Neuronal stem cell (in vitro differentiated cells): ENCODE measurements around the gene CNTF.

Experiments used
- DNase-seq: peaks from one replicate; pipeline ENCODE4 v3.0.0-alpha.2; 2013; ENCODE audit warnings: low spot score
- H2AFZ ChIP-seq: one replicate; pipeline ENCODE4 v1.6.1; 2013; ENCODE audit warnings: mild to moderate bottlenecking, low read length, inconsistent platforms
- H2AK5ac ChIP-seq: 2 replicates; pipeline ENCODE4 v1.6.1; 2013; ENCODE audit warnings: low read depth, mild to moderate bottlenecking, inconsistent platforms, low read length, moderate library complexity, mixed read lengths
- H2BK120ac ChIP-seq: 2 replicates; pipeline ENCODE4 v1.6.1; 2013; ENCODE audit warnings: low read depth, mild to moderate bottlenecking, inconsistent platforms, low read length, moderate library complexity, mixed read lengths
- H2BK12ac ChIP-seq: one replicate; pipeline ENCODE4 v1.6.1; 2013; ENCODE audit warnings: low read length, inconsistent platforms
- H2BK15ac ChIP-seq: 2 replicates; pipeline ENCODE4 v1.6.1; 2013; ENCODE audit warnings: mild to moderate bottlenecking, low read length, inconsistent platforms, mixed read lengths
- H2BK5ac ChIP-seq: one replicate; pipeline ENCODE4 v1.6.1; 2013; ENCODE audit warnings: inconsistent platforms, mild to moderate bottlenecking, low read length, moderate library complexity
- H3K14ac ChIP-seq: one replicate; pipeline ENCODE4 v1.6.1; 2013; ENCODE audit warnings: low read length, inconsistent platforms
- H3K18ac ChIP-seq: 2 replicates; pipeline ENCODE4 v1.6.1; 2013; ENCODE audit warnings: low read length, inconsistent platforms
- H3K23ac ChIP-seq: 2 replicates; pipeline ENCODE4 v1.6.1; 2013; ENCODE audit warnings: low read depth, mild to moderate bottlenecking, mixed read lengths, low read length, inconsistent platforms; ENCODE audit not compliant: poor library complexity
- H3K27ac ChIP-seq: replicated peaks from 3 replicates; pipeline ENCODE4 v1.5.1; 2013; ENCODE audit warnings: low read length, inconsistent platforms
- H3K27me3 ChIP-seq, 3 experiments: 2 replicates each; pipeline ENCODE4 v1.6.1; 2013; ENCODE audit warnings: low read length in 3 of 3, mild to moderate bottlenecking in 2 of 3, inconsistent platforms in 1 of 3, low read depth in 1 of 3, mixed read lengths in 1 of 3, moderate library complexity in 1 of 3; ENCODE audit not compliant: control insufficient read depth in 3 of 3, insufficient read depth in 3 of 3
- H3K36me3 ChIP-seq, 2 donors: replicated peaks in 1 of 2; 2 replicates each; pipeline ENCODE4 v1.6.1; 2013; ENCODE audit warnings: low read length in 2 of 2; ENCODE audit not compliant: control insufficient read depth in 2 of 2, insufficient read depth in 2 of 2
- H3K4ac ChIP-seq: 2 replicates; pipeline ENCODE4 v1.6.1; 2013; ENCODE audit warnings: inconsistent platforms, mild to moderate bottlenecking, low read length, moderate library complexity
- H3K4me1 ChIP-seq, 2 donors: 1 replicate in 1 of 2; 2 replicates in 1 of 2; pipeline ENCODE4 v1.6.1; 2013; ENCODE audit warnings: low read length in 2 of 2, low read depth in 1 of 2; ENCODE audit not compliant: control insufficient read depth in 2 of 2, insufficient read depth in 1 of 2
- H3K4me2 ChIP-seq: one replicate; pipeline ENCODE4 v1.6.1; 2013; ENCODE audit warnings: mild to moderate bottlenecking, low read length, inconsistent platforms; ENCODE audit not compliant: insufficient read depth, poor library complexity, severe bottlenecking
- H3K4me3 ChIP-seq, 2 donors: 2 replicates each; pipeline ENCODE4 v1.5.1; 2013; ENCODE audit warnings: low read length in 2 of 2, mild to moderate bottlenecking in 2 of 2, inconsistent platforms in 1 of 2, moderate library complexity in 1 of 2
- H3K79me1 ChIP-seq: one replicate; pipeline ENCODE4 v1.6.1; 2013; ENCODE audit warnings: low read depth, mild to moderate bottlenecking, inconsistent platforms, low read length, moderate library complexity
- H3K9ac ChIP-seq: one replicate; pipeline ENCODE4 v1.6.1; 2013; ENCODE audit warnings: mild to moderate bottlenecking, low read depth, low read length, inconsistent platforms; ENCODE audit not compliant: poor library complexity
- H3K9me3 ChIP-seq, 2 donors: replicated peaks in 1 of 2; 2 replicates each; pipeline versions ENCODE3 to v1.6.1; 2013; ENCODE audit warnings: low read length in 2 of 2, mild to moderate bottlenecking in 2 of 2, inconsistent platforms in 1 of 2, low read depth in 1 of 2, mixed read lengths in 1 of 2, moderate library complexity in 1 of 2; ENCODE audit not compliant: control insufficient read depth in 2 of 2, insufficient read depth in 1 of 2
- H4K8ac ChIP-seq: one replicate; pipeline ENCODE4 v1.6.1; 2013; ENCODE audit warnings: low read depth, mild to moderate bottlenecking, inconsistent platforms, low read length, moderate library complexity
- H4K91ac ChIP-seq: one replicate; pipeline ENCODE4 v1.6.1; 2013; ENCODE audit warnings: low read length, low read depth, mild to moderate bottlenecking, inconsistent platforms; ENCODE audit not compliant: poor library complexity
- WGBS, 2 donors: extraction: QIAGEN DNeasy Blood & Tissue Kit; methylation state at CpG; one replicate each; pipeline ENCODE4 v1.1.7; 2013; ENCODE audit warnings: missing lambda C conversion rate in 2 of 2, mixed read lengths in 1 of 2; ENCODE audit not compliant: insufficient read length in 2 of 2, insufficient replicate concordance in 1 of 2; ENCODE audit errors: extremely low coverage in 2 of 2; 5-methylcytosine and 5-hydroxymethylcytosine counted together

Gene CNTF

GRCh38 chr11:58586998-58587397 lies 35.5 kb upstream of the CNTF start:
- H3K4ac ChIP-seq: no peak overlapping the region
- no peak for DNase-seq
- H3K14ac ChIP-seq: no peak overlapping the region
- no peak overlapping the region for H3K18ac ChIP-seq
- no peak overlapping the region for H3K4me2 ChIP-seq
- H3K4me3 ChIP-seq: no peak overlapping the region
- no peak overlapping the region for H3K23ac ChIP-seq
- no peaks in the 10 kb centered on the region for H3K27me3 ChIP-seq
- no peak overlapping the region for H2BK12ac ChIP-seq
- no peak overlapping the region for H3K9ac ChIP-seq
- H2AFZ ChIP-seq: no peak overlapping the region
- no peak overlapping the region for H2BK15ac ChIP-seq
- H4K91ac ChIP-seq: no peak overlapping the region
- no peaks in the 10 kb centered on the region for H3K4me1 ChIP-seq
- H4K8ac ChIP-seq: no peak overlapping the region
- H3K27ac ChIP-seq: no peak overlapping the region
- no CpG with 5 or more reads among the region's 2 CpGs for WGBS, 2 donors
- no peaks in the 10 kb centered on the region for H3K9me3 ChIP-seq
- H2BK120ac ChIP-seq: no peak overlapping the region
- H3K79me1 ChIP-seq: no peaks in the 10 kb centered on the region
- H3K36me3 ChIP-seq: peaks cover 0 to 73% of the 10 kb centered on the region in 2 donors
- H2BK5ac ChIP-seq: no peak overlapping the region
- H2AK5ac ChIP-seq: no peak overlapping the region

GRCh38 chr11:58591659-58592058 lies 30.8 kb upstream of the CNTF start:
- Histone ChIP-seq H3K23ac (no peak overlapping the region), H3K36me3 (peaks cover 0 to 87% of the 10 kb centered on the region in 2 donors), H3K79me1 (peaks cover 2% of the 10 kb centered on the region), H3K18ac (no peak overlapping the region), H3K4me1 (no peaks in the 10 kb centered on the region), H3K27me3 (no peaks in the 10 kb centered on the region), H2BK12ac (no peak overlapping the region), H4K8ac (no peak overlapping the region), H3K4me2 (no peak overlapping the region), H2BK15ac (no peak overlapping the region), H2BK5ac (no peak overlapping the region), H2BK120ac (no peak overlapping the region), H3K14ac (no peak overlapping the region), H3K9ac (no peak overlapping the region), H3K27ac (no peak overlapping the region), H3K4me3 (no peak overlapping the region), H2AFZ (no peak overlapping the region), H3K9me3 (no peaks in the 10 kb centered on the region), H2AK5ac (no peak overlapping the region), H4K91ac (no peak overlapping the region), H3K4ac (no peak overlapping the region)
- no CpG with 5 or more reads among the region's 3 CpGs for WGBS, 2 donors
- DNase-seq: no peak

GRCh38 chr11:58592760-58593472 lies 29.5 kb upstream of the CNTF start:
- no peaks in the 10 kb centered on the region for H3K27me3 ChIP-seq
- H3K27ac ChIP-seq: no peak overlapping the region
- H3K4ac ChIP-seq: no peak overlapping the region
- no peak overlapping the region for H4K91ac ChIP-seq
- H3K9ac ChIP-seq: no peak overlapping the region
- no peaks in the 10 kb centered on the region for H3K9me3 ChIP-seq
- no peak overlapping the region for H3K4me3 ChIP-seq
- H2BK12ac ChIP-seq: no peak overlapping the region
- DNase-seq: no peak
- no peak overlapping the region for H2BK5ac ChIP-seq
- no peak overlapping the region for H2AFZ ChIP-seq
- H3K4me1 ChIP-seq: no peaks in the 10 kb centered on the region
- no peak overlapping the region for H3K4me2 ChIP-seq
- no peak overlapping the region for H3K23ac ChIP-seq
- H3K18ac ChIP-seq: no peak overlapping the region
- H2BK120ac ChIP-seq: no peak overlapping the region
- no peak overlapping the region for H4K8ac ChIP-seq
- no CpG with 5 or more reads among the region's 5 CpGs for WGBS, 2 donors
- peaks cover 0 to 79% of the 10 kb centered on the region in 2 donors for H3K36me3 ChIP-seq
- peaks cover 2% of the 10 kb centered on the region for H3K79me1 ChIP-seq
- no peak overlapping the region for H2BK15ac ChIP-seq
- no peak overlapping the region for H3K14ac ChIP-seq
- H2AK5ac ChIP-seq: no peak overlapping the region

GRCh38 chr11:58594826-58595225 lies 27.6 kb upstream of the CNTF start:
- Histone ChIP-seq H3K14ac (no peak overlapping the region), H3K9ac (no peak overlapping the region), H2BK12ac (no peak overlapping the region), H2BK15ac (no peak overlapping the region), H3K4me3 (no peak overlapping the region), H3K36me3 (peaks cover 0 to 78% of the 10 kb centered on the region in 2 donors), H2AFZ (no peak overlapping the region), H2BK5ac (no peak overlapping the region), H3K18ac (no peak overlapping the region), H3K4me2 (no peak overlapping the region), H3K79me1 (peaks cover 2% of the 10 kb centered on the region), H4K8ac (no peak overlapping the region), H2BK120ac (no peak overlapping the region), H3K4me1 (no peaks in the 10 kb centered on the region), H3K27me3 (no peaks in the 10 kb centered on the region), H3K23ac (no peak overlapping the region), H3K27ac (no peak overlapping the region), H3K9me3 (no peaks in the 10 kb centered on the region), H4K91ac (no peak overlapping the region), H2AK5ac (no peak overlapping the region), H3K4ac (no peak overlapping the region)
- no CpG with 5 or more reads among the region's 4 CpGs for WGBS, 2 donors
- DNase-seq: no peak
